Activated T-cell treated with anti-CD3 and anti-CD28 coated beads for 48 hours (primary cell): ENCODE data around the gene SHOC2.
"Not testable (repeated sequence)": the region's sequence is repeated elsewhere in the genome, so short reads cannot be mapped to it uniquely, and the experiment has no call there.

Experiments used
- DNase-seq: peaks from one replicate; pipeline ENCODE4 v3.0.0-alpha.2; 2020; ENCODE audit warnings: low read depth

The SHOC2 gene

DNA sequence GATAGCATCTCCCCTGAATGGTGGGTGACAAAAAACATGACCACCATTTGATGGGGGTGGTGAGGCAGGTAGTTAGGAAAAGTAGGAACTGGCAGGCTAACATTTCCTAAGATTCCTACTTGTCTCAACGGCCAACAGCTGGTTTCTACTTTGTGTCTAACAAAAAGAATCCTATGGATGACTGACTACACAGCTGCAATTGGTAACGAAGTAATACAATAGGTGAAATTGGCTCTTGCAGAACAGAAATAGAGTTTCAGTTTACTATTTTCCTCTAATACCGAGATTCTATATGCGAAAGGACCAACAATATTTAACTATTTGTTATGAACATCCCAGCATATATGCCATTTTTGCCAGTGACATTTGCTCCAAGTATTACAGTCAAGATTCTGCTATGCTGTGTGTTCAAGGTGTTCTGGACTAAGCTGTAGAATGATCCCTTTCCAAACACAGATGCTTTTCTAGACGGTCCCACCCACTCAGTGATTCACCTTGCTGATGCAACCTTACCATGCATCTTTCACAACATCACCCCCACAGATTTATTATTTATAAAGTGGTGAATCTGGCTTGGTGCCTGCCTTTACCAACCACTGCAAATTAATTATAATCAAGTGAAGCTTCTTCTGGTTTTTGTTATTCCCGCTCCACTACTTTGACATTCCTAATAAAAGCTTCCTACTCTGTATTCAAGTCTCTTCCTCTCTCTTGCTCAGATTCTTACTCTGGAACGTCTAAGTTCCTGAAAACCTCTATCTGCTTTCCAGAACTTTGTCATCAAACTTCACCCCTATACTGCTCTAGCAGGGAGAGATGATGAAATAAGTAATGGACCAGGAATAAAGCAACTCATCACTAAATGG, 17.2 kb upstream of the SHOC2 start:
- DNase-seq: peak; percentile 16

DNA sequence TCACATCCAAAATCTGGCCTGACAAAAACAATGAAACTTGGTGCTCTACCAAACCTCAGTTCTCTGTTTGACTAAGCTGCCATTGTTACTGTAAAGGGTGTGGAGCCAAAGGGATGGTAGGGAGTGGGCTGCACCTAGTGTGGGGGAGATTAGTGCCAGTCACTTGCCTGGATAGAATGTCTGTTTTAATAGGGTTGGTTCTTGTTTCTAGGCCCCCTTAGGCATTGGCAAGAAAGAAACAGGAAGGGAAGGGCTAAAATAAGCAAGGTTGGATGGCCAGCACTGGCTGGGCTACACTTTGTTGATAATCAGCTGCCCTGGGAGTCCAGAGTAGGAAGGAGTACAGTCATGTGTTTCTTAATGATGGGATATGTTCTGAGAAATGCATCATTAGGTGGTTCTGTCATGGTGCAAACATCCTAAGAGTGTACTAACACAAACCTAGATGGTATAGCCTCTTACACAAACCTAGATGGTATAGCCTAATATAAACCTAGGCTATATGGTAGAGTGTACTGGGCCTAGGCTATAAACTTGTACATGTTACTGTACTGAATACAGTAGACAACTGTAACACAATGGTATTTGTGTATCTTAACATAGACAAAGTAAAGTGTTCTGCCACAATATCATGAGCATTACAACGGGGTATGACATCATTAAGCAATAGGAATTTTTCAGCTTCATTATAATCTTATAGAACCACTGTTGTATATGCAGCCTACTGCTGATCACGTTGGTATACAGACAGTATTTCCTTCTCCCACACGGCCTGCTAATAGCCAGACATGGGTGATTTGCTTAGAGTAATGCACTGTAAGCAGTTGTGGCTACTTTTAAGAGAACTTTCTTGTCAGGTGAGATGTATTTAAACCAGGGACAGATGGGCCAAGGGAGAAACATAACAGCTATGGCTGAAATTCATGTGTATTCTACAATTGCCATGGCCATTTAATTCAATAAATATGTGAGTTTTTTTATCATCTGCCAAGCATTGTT, 15.8 kb upstream of the SHOC2 start:
- DNase-seq: peak; percentile 19

DNA sequence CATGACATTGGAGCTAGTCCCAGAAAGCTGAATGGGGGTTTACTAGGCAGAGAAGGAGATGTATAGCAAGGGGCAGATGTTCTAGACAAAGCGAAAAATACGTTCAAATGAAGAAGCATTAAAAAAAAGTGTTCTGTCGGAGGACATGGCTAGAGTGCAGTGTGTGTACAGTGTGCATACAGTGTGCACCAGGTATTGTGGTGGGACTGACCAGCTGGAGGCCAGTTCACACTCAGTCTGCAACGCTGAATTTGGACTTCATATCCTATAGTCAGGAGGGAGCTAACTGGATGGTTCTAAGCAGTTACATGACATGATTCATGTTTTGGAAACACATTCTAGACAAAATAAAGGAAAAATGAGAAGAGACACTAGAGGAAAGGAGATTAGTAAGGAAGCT, 9.3 kb upstream of the SHOC2 start:
- DNase-seq: no peak

DNA sequence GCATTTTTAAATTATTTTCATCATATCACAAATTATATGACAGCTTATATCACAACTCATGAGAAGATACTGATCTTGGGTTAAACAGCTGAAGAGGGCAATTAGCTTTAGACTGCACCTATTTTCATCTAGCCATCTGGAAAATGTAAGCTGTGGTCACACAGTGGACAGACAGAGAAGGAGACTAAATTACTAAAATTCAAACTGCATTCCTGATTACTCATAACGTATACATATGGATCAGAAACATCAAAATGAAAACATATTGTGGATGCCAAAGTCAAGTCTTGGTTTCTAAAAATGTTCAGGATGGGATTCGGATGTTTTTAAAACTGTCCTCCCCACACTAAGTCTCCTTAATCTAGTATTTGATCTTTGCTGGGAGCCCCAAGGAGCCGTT, 7.0 kb upstream of the SHOC2 start:
- no peak for DNase-seq

DNA sequence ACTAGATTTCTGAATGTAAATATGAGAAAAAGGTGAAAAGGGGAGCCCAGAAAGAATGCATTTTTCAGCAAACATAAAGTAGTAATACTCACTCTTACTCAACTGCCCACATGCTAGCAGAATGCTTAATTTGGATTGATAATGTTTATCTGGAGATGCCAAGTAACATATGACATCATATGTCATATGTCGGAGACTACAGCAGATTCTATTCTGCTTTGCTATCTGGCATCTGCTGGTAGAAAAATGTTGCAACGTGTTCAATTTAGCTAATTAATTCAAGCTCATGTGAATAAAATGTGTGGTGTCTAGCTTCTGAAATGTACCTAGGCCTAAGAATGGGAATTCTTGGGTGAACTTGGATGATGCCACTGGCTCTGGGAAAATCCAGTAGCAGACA, 5.0 kb upstream of the SHOC2 start:
- no peak for DNase-seq

DNA sequence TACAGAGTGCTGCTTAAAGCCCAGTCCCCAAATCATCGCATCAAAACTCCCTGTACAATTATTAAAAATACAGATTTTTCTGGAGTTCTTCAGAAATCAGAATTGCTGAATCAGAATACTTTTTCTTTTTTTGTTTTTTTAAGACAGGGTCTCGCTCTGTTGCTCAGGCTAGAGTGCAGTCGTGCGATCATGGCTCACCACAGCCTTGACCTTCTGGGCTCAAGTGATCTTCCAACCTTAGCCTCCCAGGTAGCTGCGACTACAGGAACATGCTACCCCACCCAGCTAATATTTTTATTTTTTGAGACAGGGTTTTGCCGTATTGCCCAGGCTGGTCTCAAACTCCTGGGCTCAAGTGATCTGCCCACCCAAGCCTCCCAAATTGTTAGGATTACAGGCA, 4.4 kb upstream of the SHOC2 start:
- no peak for DNase-seq

DNA sequence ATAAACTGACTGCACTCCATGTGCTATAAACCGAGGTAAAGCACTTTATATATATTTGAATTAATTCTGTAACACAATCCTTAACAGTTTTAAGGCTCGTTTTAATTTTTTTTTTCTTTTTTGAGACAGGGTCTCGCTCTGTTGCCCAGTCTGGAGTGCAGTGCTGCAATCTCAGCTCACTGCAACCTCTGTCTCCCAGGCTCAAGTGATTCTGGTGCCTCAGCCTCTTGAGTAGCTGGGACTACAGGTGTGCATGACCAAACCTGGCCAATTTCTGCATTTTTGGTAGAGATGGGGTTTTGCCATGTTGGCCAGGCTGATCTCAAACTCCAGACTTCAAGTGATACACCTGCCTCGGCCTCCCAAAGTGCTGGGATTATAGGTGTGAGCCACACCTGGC, 3.8 kb upstream of the SHOC2 start:
- DNase-seq: not testable (repeated sequence)

DNA sequence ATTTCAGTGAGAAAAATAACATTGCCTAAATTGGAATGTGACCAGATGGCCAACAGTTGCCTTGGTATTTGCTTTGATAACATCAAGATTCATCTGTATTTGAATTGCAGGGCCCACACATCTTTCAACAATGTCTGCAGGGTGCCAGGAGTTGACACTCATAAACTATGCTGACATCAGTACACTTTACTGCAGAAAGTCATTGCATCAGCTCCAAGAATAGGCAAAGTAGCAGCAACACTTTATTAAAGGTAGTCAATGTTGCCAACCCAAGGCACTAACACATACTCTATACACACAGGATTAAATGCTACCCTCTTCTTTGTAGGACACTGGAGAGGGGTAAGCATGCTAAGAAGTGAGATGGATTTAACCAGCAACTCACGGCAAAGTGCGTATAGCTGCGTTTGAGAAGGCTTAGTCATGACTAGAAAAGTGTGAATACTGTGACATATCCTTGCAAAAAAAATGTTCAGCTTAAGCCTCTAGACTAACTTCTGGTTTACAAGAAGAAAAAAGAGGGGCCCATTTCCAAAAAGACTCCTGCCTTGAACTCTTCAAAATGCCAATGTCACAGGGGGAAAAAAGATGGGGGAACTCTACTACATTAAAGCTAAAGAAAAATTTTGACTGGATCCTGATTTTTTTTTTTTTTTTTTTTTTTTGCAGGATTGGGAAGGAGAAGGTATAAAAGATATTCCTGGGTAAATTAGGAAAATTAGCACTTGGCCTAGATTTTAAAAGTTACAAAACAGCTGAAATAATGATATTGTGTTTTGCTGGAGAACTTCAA, 2.7 kb upstream of the SHOC2 start:
- DNase-seq: no peak

DNA sequence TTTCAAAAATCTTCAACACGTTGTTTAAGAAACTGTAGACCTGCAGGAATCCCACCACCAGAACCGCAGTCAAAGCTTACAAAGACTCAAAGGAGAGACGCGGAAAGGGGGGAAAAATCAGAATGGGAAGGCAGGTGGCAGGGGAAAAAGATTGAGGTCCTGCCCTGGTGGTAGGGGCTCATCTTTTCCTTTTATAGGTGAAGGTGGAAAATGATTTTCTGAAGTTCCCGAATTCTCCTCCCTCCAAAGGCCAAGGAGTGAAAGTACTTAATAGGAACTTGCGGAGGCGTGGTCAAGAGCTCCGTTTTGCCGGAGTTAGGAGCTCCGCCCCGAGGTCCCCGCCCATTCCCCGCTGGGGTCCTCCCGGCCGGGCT, 1.1 kb upstream of the SHOC2 start:
- DNase-seq: peak; percentile 88

DNA sequence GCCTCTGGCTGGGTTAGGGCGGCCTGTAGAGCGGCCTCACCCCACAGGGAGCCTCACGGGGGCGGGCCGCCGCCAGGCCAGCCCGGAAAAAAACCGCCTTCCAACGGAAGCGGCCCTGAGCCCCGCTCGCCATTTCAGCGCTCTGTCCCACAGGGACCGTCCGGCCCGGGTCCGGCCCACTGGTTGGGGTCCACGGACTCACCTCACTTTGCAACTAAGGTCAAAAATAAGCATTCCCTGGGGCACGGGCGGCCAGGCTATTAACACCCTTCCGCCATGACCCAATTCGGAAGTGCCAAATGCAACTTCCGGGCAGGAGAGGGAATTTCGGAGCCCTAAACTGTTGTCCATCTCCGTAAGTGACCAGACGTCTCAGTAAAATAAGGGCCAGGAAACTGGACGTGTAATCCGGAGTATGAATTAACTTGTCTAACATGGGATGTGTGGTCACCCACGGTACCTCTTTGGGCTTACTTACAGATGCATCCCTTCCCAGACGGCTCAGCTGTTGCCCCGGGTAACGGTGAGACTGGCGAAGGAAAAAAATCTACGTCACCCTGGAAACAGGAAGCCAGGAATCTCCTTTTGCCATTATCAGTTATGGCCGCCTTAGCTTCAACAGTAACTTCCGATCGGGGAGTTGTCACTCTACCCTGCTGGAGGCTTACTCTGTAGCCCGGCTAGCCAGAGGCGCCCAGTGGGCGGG, 608 bp upstream of the SHOC2 start, which contains the start of gene BBIP1:
Gene BBIP1 (minus strand): TSS at position 538 of the 706 bp plus-strand sequence. CDS start 1,023 bp downstream, outside the sequence.
- DNase-seq: no peak

DNA sequence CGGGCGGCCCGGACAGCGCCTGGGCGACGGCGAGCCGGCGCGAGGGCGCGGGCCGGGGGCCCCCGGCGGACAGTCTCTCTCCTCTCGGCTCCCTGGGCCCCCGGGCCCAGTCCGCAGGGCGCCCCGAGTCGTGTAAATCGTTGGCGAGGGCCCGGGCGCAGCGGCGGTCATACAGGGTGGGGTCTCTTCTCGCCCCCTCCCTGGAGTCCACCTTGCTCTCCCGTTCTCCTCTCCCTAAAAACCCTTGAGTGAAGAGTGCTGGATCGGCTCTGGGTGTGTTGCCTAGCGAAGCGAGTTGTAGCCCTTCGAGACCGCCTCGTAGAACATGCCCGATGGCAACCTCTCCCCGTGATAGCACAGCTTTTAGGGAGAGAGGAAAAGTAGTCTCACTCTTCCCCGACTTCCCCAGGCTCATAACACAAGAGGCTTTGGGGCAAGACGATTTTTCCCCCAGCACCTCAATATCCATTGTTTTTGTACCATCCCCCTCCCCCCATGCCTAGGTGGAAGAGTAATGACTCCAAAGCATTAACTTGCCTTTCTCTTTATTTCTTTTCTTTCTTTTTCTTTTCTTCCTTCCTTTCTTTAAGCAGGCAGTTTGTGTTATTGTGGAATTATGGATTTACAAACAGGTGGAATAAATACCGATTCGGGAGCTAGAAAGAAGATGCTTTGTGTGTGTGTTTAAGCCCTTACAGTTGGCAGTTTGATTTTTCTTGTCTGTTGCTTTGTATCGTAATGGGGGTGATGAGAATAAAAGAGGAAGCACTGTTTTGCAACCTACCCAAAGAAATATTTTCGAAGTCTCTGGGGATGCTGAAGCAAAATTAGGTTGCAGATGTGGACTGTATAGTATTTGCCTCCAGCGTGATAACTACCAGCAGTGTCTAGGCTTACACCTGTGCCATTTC, 822 bp downstream of the SHOC2 start:
- peak; percentile 2 for DNase-seq

DNA sequence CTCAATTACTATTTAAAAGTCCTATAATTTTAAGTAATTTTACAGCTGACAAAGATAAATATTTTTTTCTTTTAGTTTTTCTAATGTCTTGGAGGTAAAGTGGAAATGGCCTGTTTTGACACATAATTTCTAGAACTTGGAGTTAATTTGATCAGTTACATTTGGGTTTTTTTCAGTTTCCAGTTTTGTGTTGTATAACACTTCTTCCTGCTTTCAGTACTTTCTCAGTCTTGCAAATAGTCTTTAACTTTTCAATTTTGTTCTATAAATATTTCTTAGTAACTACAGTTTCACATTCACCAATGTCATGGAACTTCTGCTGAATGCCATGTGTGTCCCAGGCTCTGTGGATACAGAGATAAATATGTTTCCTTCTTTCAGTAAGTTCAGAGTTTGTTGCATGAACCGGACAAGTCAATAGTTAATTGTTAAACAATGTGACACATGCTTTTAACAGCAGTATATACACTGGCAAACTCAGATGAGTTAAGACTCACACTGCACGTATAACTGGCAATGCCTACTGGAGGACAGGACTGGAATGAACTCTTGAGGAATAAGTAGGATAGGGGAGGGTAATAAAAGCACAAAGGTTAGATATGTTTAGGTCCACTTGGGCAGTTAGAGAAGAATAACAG, 4.6 kb downstream of the SHOC2 start:
- no peak for DNase-seq

DNA sequence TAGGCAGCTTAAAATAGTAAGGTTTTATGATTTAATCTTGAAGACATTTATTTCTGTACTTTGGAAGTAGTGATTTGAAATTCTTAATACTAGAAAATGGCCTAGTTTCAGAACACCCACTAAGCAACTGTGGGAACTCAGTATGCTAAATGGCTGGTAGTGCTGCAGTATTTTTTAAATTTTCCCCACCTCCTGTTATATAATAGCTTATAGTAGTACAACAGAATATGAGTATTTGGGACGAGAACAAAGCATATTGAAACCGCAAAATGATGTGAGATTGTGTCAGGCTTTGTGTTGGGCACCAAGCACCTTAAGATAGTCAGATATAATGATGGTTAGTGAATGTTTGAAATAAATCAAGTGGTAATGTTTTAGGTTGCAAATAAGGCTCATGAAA, 8.1 kb downstream of the SHOC2 start:
- DNase-seq: no peak

DNA sequence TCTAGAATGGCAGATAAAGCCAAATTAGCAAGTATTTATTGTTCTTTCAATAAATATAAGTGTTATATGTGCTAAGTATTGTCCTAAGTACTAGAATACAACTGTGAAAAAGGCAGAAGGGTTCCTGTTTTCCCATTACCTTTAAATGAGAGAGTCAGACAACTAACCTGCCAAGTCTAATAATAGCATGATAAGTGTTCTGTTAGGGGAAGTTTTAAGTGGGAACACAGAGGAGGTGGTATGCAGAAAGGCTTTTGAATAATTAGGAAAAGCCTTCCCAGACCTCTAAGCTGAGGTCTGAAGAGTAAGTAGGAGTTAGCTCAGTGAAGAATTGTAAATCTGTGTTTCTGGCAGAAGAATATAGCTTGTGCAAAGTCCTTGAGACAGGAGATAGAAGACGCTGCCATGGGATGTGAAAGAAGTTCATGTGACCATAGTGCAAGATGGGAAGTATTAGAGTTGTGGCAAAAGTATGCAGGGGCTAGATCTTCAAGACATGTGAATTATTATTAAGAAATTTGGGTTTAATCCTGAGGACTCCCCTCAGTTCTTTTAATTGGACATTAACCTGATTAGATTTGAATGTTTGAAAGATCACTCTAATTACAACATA, 12.5 kb downstream of the SHOC2 start:
- no peak for DNase-seq

DNA sequence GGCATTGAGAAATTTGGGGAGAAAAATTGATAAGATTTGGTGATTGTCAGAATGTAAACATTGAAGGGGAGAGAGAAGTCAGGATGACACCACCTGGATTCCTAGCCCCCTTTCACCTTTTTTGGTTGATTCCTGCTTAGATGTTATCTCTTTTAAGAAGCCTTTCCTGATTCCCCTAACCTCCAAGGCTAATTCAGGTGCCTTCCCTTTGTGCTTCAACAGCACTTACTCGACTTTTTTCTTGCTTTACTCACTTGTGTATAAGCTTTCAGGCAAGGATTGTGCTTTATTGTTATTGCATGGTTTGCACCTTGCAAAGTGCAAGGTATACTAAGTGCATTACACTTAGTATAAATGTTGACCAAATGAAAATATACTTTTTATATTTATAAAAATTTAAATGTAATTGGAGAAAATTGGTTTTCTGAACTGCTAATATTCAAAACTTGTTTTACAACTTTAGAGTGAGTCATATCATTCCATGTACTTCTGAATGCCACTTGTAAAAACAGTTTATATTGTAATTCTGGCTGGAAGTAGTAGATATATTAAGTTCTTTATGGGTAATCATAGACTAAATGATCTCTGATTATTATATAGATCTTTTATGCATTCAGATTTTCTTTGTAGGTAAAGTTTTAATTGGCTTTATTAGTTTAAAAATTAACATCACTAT, 13.2 kb downstream of the SHOC2 start:
- DNase-seq: no peak

DNA sequence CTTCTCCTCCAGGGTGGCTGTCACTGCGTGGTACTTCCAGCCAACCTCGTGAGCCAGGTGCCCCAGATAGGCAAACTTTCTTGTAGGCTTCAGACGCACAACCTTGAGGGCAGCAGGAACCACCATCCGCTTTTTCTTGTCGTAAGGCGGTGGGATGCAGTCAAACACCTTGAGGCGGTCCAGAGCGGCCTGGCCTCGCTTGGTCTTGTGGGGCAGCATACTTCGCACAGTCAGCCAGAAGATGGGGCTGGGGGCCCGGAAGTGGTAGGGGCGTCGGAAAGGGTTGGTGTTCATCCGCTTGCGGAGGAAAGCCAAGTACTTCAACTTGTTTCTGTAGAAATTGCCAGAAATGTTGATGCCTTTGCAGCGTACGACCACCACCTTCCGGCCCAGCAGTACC, 17.4 kb downstream of the SHOC2 start:
- DNase-seq: no peak

DNA sequence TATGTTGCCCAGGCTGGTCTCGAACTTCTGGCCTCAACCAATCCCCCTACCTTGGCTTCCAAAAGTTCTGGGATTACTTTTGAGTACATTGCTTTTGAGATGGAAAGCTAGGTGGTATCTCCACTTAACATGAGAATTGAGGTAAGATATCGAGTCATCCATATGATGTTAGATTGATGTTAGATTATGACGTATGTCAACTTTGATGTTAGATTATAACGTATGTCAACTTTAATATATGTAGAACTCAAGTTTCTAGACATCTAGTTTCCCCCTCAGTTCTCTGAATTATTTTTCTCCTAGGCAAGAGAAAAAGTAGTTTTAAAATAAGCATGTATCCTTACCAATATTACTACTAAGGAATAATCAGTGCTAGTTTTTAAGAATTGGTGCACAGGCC, 20.0 kb downstream of the SHOC2 start:
- no peak for DNase-seq

DNA sequence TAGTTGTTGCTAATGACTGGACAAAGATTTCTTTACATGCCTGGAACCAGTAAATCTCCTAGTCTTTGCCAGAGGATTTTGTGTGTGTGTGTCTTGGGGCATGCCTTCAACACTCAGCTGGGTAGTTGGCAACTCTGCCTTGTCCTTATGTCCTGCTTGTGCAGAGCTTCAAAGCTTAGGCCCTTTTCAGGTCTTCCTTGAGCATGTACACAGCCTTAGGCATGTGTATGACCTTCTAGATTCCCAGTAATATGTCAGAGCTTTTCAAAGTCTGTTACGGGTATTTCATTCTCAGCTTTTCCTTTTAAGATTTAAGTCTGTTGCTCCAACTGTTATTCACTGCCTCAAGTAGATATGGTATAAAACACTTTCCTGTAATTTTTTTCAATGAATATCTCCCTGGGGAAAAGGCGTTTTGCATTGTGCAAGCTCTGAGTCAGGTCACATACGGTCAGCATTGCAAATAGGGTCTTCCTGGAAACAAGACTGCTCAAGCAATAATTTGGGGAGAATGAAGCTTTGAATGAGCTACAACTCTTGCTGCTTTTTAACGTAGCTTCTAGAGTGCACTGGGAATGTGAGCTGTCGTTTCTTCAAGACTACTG, 25.5 kb downstream of the SHOC2 start:
- DNase-seq: no peak
